Breast epithelium (tissue), 3 donors: ENCODE measurements around the gene NUDT14.

ENCODE experiments used
- POLR2AphosphoS5 ChIP-seq, 3 donors: sonication (generic); formaldehyde crosslinking; IDR thresholded peaks; one replicate each; pipeline ENCODE4 v1.6.1; 2017; ENCODE audit warnings: antibody characterized with exemption in 3 of 3
- TF ChIP-seq, protein P1 (sequence below), 3 donors: fragments of 450-650 bp; IDR thresholded peaks; one replicate each; pipeline ENCODE4 v1.5.1; 2016 to 2017; ENCODE audit warnings: antibody characterized with exemption in 3 of 3, mild to moderate bottlenecking in 3 of 3, moderate library complexity in 3 of 3

DNA sequence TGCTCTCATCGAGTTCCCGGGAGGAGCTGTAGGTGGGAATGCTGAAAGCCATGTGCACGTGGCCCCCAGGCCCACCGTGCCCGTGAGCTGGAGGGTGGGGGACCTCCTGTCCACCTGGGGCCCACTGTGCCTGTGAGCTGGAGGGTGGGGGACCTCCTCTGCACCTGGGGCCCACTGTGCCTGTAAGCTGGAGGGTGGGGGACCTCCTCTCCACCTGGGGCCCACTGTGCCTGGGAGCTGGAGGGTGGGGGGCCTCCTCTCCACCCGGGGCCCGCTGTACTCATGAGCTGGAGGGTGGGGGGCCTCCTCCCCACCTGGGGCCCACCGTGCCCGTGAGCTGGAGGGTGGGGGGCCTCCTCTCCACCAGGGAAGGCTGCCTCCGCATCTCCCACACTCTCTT, 13.9 kb upstream of the NUDT14 start:
- TF ChIP-seq POLR2AphosphoS5 (IDR thresholded peaks at IDR 0.05), result no peak
- TF ChIP-seq, protein P1, sequence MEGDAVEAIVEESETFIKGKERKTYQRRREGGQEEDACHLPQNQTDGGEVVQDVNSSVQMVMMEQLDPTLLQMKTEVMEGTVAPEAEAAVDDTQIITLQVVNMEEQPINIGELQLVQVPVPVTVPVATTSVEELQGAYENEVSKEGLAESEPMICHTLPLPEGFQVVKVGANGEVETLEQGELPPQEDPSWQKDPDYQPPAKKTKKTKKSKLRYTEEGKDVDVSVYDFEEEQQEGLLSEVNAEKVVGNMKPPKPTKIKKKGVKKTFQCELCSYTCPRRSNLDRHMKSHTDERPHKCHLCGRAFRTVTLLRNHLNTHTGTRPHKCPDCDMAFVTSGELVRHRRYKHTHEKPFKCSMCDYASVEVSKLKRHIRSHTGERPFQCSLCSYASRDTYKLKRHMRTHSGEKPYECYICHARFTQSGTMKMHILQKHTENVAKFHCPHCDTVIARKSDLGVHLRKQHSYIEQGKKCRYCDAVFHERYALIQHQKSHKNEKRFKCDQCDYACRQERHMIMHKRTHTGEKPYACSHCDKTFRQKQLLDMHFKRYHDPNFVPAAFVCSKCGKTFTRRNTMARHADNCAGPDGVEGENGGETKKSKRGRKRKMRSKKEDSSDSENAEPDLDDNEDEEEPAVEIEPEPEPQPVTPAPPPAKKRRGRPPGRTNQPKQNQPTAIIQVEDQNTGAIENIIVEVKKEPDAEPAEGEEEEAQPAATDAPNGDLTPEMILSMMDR (IDR thresholded peaks at IDR 0.05), result no peak
